Fibroblast of the conjunctiva (primary cell): ENCODE measurements around the gene PLXDC2.

Source experiments
- DNase-seq: peaks from one replicate; pipeline ENCODE4 v3.0.0-alpha.2; 2010; ENCODE audit warnings: low read depth

PLXDC2 gene

DNA sequence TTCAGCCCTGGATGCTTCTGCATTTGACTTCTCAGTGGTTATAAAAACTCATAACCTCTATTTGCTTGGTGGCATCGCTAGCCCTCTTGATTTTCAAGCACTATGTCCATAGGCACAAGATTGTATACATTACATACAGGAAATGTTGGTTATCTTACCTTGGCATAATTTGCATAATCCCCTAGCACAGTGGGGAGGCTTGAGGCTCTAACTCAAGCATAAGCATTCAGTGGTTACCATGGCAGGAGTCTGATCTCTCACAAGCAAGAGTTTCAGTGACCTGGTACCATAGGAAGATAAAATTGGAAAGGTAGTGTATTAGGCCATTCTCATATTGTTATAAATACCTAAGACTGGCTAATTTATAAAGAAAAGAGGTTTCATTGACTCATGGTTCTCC lies 121.8 kb downstream of the PLXDC2 start:
- DNase-seq, result no peak

DNA sequence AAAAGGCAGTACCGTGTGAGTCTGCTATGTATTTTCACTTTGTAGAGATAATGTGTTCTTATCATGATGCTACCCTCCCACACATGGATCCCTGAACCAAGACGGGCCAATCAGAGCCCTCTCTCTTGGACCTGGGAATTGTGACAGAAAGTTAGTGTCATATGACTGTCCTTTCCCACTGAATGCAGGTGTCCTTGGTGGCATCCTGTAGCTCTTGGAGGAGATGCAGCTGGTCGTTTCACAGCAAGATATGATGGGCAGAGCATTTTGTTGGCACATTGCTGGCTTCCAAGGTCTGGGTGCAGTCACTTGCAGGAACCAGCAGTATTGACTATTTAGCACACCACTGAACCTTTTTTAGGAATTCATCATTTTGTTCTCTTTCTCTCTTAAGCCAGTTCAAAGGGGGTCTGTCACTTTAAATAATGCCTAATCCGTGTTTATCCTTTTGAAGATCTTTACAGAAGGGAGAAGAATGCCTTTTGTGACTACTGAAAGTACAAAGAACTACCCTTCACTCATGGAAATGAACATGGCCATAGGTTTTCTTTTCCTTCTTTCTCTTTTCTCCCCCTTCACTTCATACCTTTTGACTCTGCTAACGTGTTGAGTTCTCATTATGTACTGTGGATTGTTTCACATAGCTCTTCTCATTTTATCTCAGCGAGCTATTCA lies 125.1 kb downstream of the PLXDC2 start:
- no peak for DNase-seq

DNA sequence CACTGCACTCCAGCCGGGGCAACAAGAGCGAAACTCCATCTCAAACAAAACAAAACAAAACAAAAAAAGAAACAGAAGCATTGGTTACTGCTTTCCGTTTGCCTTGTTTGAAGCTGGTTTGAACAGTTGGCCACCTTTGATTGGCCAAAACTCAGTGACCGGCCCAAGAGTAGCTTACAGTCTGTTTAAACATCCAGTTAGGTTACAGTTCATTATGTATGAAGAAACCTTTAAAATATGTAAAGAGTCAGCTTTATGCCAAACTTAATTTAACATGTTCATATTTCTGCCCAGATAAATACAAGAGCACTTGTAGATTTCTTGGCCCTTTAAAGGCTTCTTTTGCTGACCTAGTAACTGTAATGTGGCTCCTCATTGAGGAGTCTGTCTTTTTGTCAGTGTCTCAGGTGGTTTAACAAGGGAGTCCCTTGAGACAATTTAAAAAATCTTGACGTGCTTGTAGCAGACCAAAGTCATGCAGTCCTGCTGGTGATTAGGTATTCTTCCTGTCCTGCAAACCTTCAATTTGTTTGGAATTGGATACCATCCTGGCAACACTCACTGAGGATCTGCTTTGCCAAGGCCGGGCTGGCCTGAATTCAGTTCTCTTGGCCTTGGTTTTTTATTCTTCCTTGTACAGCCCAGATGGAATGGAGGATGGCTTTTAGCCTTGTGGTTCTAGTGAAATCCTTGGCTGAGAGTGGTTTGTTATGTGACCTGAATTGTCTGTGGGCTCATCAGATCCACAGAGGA lies 128.9 kb downstream of the PLXDC2 start:
- DNase-seq, result no peak

DNA sequence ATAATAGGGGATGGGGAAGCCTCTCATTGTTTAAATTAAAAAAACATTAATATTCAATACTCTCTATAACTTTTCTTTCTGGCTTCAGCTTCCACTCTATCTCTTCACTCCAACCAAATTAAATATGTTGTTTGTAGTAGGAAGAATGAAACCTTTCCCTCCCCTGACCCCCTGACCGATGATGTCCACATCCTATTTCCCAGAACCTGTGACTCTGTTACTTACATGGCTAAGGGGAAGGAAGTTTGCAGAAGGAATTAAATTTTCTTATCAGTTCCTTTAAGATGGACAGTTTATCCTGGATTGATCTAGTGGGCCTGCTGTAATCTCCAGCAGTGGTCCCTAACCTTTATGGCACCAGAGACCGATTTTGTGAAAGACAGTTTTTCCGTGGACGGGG lies 130.0 kb downstream of the PLXDC2 start:
- no peak for DNase-seq

GRCh38 chr10:19946791-19947190 lies 130.6 kb downstream of the PLXDC2 start:
- DNase-seq, result no peak

- no peak for DNase-seq
Observed at GRCh38 chr10:19947215-19947614, 131.0 kb downstream of the PLXDC2 start.

DNA sequence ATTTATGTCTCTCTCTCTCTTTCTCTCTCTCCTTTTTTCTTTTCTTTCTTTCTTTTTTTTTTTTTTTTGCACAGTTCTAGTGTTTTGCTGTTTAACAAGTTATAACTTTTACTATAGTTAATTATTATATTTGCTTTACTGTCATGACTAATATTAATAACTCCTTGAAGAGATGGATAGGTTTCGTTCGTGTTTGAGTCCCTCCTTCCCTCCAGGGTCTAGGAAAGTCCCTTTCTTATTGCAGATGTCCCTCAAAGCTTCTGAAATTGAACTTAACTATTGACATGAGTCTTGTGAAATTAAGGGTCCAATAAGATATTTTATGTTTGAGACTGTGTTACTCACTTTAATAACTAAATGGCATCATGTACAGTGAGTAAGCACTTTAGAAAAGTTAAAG lies 131.4 kb downstream of the PLXDC2 start:
- DNase-seq, result no peak

DNA sequence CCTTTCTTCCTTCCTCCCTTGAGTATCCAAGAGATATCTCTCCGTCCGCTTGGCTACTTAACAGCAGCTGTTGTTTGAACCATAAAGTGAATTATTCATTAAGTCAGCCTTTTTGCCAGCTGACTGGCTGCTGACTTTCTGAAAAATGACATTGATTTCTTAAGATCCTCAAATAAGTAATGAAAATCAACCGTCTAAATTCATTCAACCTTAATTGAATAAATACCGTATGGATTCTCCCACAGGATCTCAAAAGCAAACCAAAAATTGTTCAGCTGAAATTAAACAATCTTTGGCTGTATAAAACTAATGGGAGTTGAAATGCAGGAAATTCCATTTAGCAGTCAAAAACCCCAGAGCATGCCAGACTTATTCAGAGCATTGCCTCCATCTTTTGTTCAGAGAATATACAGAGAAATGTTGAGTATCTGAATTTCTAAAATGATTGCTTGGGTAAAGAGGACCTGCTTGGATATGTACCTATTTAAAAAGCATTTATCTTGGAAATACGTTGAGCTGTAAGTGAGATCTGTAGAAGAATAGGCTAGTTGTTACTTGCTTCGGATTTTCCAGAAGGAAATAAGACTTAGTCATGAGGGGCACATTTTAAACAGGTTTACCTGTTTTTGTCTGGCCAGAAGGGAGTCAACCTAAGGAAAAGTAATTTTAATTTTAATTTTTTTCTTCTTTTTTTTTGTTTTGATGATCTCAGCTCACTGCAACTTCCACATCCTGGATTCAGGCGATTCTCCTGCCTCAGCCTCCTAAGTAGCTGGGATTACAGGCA lies 136.2 kb downstream of the PLXDC2 start:
- DNase-seq, result no peak

- no peak for DNase-seq
Observed at GRCh38 chr10:19954601-19955000, 138.4 kb downstream of the PLXDC2 start.

- no peak for DNase-seq
Observed at GRCh38 chr10:19956516-19957032, 140.3 kb downstream of the PLXDC2 start.

DNA sequence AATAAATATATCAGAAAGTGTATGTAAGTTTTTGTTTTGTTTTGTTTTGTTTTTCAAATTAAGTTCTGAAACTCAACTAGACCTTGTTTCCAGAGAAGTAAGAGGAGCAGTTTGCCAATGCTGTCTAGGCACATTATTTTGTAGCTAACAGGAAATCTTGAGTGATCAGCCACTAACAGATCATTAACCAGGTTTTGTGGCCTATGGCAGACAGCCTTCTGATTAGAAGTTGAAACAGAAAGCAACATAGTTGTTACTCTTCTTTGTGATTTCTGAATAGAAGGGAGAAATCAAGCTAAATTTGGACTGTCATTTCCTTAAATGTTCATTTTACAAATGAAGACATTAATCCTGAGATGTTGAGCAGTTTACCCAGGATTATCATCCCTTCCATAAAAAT lies 142.6 kb downstream of the PLXDC2 start:
- no peak for DNase-seq

DNA sequence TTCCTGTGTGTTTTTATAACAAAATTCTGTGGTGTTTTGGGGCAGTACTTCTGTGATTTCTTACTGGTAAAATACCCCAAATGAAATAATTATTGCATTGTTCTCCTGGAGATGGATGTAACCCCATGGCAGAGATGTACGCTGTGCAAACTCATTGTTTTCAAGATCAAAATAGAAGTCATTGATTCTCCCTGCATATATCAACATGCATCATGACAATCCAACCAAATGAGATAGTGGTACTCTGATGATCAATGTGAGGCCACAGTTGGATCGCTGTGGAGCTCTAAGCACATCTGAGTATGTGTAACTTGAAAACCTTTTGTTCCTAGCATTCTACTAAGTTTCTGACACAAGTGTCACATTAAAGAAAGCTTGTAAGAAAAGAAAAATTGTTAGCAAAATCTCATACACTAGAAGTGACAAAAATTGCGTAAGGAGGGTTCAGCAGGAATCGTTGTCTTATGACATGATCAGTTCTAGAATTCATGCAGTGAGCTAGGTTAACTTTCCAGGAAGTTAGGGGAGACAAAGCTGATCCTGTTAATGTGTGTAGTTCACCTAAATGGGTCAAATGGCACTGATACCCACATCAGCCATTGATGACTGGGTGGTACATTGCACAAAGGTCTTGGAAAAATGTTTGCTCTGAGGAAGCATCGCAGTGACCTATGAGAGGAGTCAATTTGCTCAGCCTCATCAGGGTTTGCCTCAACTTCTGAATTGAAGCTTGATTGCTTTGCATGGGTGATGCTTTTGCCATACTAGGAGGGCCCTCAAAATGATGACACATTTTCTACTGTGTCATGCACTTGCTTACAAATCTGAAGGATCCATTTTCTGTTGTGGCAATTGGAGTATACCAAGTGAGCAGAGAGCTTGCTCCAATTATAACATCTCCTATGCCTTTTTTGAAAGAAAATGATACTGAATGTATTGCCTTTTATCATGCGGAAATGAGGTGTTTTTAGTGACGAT lies 145.1 kb downstream of the PLXDC2 start:
- DNase-seq, result no peak

GRCh38 chr10:19964625-19965024 lies 148.4 kb downstream of the PLXDC2 start:
- DNase-seq, result no peak

GRCh38 chr10:19966751-19967150 lies 150.5 kb downstream of the PLXDC2 start:
- DNase-seq, result no peak

DNA sequence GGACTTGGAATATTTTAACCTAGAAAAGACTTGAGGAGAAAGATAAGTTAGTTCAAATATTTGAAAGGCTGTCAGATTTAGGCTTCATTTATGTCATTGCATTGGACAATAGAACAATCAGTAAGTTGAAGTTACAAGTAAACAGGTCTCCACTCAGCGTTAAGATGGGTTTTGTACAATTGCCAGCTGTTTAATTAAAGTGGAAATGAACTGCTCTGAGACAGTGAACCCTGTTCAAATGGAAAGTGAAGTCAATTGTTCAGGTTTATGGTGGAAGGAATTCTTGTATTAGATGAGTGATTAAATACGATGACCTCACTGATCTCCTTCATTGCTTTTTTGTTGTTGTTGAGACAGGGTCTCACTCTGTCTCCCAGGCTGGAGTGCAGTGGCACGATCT lies 151.7 kb downstream of the PLXDC2 start:
- DNase-seq, result no peak

- DNase-seq, result no peak
Observed at GRCh38 chr10:19968745-19969144, 152.5 kb downstream of the PLXDC2 start.

GRCh38 chr10:19970256-19970655 lies 154.0 kb downstream of the PLXDC2 start:
- no peak for DNase-seq

- no peak for DNase-seq
Observed at GRCh38 chr10:19970717-19971116, 154.5 kb downstream of the PLXDC2 start.

DNA sequence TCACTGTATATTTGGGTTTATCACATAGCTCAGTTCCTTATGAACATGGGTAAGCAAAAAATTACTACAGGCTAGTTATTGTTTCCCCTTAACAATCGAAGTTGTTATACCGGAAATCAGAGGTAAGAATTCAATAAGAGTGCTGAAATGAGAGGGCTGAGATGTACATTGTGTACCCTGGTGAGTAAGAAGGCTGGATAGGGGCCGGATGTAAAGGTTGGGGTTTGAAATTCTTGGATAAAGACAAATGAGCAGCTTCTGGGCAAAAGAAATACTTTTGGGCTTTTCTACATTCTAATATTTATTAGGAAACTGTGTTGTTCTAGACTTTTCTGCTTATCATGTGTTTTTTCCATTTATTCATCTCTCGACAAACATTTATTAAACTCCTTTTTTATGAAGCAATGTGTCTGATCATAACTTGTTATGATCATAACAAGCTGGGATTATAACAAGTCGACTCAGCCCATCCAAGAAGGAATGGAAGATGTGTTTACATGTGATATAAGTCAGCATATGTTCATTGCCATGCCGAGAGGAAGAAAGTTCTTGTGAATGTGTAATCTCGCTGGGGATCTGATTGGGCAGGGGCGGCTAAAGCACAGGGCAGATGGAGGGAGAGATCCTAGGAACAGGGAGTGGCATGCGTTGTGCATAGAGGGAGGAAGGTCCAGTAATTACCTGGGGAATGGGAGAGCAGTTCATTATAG lies 155.3 kb downstream of the PLXDC2 start:
- DNase-seq, result no peak

DNA sequence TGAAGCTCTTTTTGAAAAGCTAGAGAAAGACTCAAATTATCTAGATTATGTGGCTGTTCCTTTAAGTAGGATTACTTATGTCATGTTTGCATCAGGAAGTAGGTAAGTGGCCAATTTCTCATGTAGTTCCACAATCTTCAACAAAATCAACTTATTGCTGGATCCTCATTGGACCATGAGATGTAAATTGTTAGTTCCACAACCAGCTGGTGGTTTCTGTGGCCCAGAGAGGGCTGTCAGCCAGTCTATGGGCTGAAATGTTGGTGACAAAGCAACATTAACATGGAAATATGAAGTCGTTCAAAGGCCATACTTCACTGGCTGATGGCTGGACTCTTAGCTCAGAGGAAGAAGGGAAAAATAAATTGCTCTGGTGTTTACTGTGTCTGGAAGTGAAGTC lies 157.9 kb downstream of the PLXDC2 start:
- no peak for DNase-seq

- DNase-seq, result no peak
Observed at GRCh38 chr10:19974554-19974953, 158.3 kb downstream of the PLXDC2 start.
